Kidney (tissue), 14 donors: ENCODE measurements around the gene SLC25A46. TPM values are rescaled to one million over a fixed set of nuclear protein-coding genes. Genes with fewer than 3 reads are reported as not detected.

Experiments used
- DNase-seq, 5 donors: peaks; one replicate each; pipeline ENCODE4 v3.0.0-alpha.2; 2013 to 2020
- FAIRE-seq: peaks from 2 replicates; lab custom pipeline; 2012; peaks lifted over from hg19 to GRCh38; lab: Jason Lieb, UNC
- H3K27ac ChIP-seq, 2 donors: one replicate each; pipeline ENCODE4 v1.7.0; 2013; ENCODE audit warnings: low read depth in 2 of 2, low read length in 2 of 2, inconsistent platforms in 1 of 2
- H3K27me3 ChIP-seq: one replicate; pipeline ENCODE4 v1.7.1; 2013; ENCODE audit warnings: low read length, inconsistent platforms; ENCODE audit not compliant: control insufficient read depth, insufficient read depth
- H3K36me3 ChIP-seq, 3 donors: one replicate each; pipeline versions ENCODE4 v1.7.0 to v1.7.1; 2013; ENCODE audit warnings: low read length in 3 of 3, control low read depth in 1 of 3, inconsistent platforms in 1 of 3; ENCODE audit not compliant: insufficient read depth in 3 of 3, control insufficient read depth in 2 of 3
- H3K4me1 ChIP-seq, 3 donors: one replicate each; pipeline versions ENCODE4 v1.7.0 to v1.7.1; 2013; ENCODE audit warnings: low read length in 3 of 3, inconsistent platforms in 1 of 3, low read depth in 1 of 3; ENCODE audit not compliant: control insufficient read depth in 2 of 3, insufficient read depth in 2 of 3
- H3K4me3 ChIP-seq, 3 donors: one replicate each; pipeline versions ENCODE4 v1.7.0 to v1.8.1; 2013; ENCODE audit warnings: low read length in 3 of 3, control low read depth in 1 of 3, inconsistent platforms in 1 of 3
- H3K9ac ChIP-seq, 3 donors: one replicate each; pipeline versions ENCODE4 v1.7.0 to v1.7.1; 2013; ENCODE audit warnings: low read length in 3 of 3, control low read depth in 1 of 3, inconsistent platforms in 1 of 3
- H3K9me3 ChIP-seq, 3 donors: one replicate each; pipeline versions ENCODE4 v1.7.0 to v1.7.1; 2013; ENCODE audit warnings: low read length in 3 of 3, control low read depth in 1 of 3, inconsistent platforms in 1 of 3; ENCODE audit not compliant: control insufficient read depth in 2 of 3, insufficient read depth in 1 of 3
- CTCF ChIP-seq: IDR thresholded peaks from 3 replicates; pipeline ENCODE4 v1.5.1; 2012; ENCODE audit warnings: mild to moderate bottlenecking, moderate library complexity, borderline replicate concordance; ENCODE audit not compliant: insufficient read depth; ENCODE audit errors: extremely low read depth
- intact Hi-C: fragments of 100-400 bp; cut with DNase I; formaldehyde crosslinking; loops from one replicate; pipeline ENCODE4 v1.11.1; 2022
- polyA plus RNA-seq: library from polyadenylated mRNA; stranded (reverse); fragments of 350-450 nt; fragmentation: Illumina TruSeq; extraction: RNeasy Lipid Tissue Mini Kit (QIAGEN cat#74804); gene quantifications from one replicate; pipeline ENCODE4 v1.2.3, GENCODE V29; 2014; ENCODE audit warnings: low read depth, low replicate concordance; ENCODE audit not compliant: insufficient read depth
- total RNA-seq: library from RNA; stranded (reverse); fragmentation: NEBNext Ultra II Directional; extraction: Animal tissue kit (Norgen Biotek cat#: 25700); gene quantifications from one replicate; pipeline ENCODE4 v1.2.1, GENCODE V29; 2021
- donor health status: control.
- donor health status: control.
- donor health status: control.
- donor health status: control.
- donor health status: control.
- donor health status: DM: yes; HTN: yes; CAD: no.
- donor health status: Normal renal cell carcinoma (clear cell type).

Gene SLC25A46
- total and polyA plus RNA-seq, 2 donors from 2014 or later, result 20.3 to 39.4 TPM

DNA sequence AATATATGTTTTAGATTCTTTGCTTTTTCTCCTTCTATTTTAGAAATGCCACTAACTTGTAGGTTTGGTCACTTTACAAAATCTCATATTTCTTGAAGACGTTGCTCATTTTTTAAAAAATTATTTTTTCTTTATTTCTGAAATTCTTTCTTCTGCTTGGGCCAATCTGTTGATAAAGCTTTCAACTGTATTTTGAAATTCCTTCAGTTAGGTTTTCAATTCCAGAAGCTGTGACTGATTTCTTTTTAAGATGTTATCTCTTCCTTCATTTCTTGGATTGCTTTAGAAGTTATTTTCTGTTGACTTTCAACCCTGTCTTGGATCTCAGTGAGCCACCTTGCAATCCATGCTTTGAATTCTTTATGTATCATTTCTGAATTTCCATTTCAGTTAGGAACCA is 64.2 kb downstream of the SLC25A46 start:
- no peaks in the 10 kb centered on the region for H3K36me3 ChIP-seq

DNA sequence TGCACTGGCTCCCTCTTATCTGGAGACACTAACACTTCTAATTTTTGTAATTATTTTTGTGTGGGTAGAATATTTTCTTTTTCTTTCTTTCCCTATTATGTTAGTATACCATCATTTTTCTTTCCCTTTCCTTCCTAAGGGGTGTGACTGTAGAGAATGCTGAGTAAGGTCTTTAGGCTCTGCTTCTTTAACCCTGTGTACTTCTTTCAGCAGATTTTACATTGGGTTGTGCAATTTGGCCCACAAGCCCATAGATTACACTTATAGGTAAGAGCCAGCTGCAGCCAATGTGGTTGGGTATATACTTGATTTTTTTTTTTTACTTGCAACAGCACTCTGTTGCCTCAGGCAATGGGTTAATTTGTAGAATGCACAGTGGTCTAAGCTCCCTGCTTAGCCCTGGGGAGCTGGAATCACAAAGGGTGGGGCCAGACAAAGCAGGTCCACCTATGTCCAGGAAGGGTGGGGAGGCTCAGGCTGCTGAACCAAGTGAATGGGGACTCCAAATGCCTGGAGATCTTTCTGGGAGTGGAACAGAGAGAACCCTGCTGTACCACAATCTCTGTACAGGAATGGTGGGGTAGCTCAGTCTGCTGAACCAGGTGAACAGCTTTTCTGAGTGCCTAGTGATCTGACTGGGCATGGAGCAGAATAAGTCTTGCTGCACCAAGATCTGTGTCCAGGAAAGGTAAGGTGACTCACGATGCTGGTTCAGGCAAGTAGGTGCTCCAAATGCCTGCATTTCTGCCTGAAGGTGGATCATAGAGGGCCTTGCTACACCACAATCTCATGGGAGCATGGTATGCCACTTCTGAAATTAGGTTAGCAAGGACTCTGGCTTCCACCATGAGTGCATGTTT is 64.9 kb downstream of the SLC25A46 start:
- FAIRE-seq, result no peak
- no peak overlapping the region for H3K4me3 ChIP-seq
- H3K4me1 ChIP-seq, result no peaks in the 10 kb centered on the region
- no peak for TF ChIP-seq CTCF
- H3K9me3 ChIP-seq, result no peaks in the 10 kb centered on the region
- no peak for DNase-seq
- H3K9ac ChIP-seq, result no peak overlapping the region
- no peaks in the 10 kb centered on the region for H3K27me3 ChIP-seq
- intact Hi-C loops, result no loop called here
- H3K36me3 ChIP-seq, result no peaks in the 10 kb centered on the region
- no peak overlapping the region for H3K27ac ChIP-seq

More for the DNA sequence above, 64.2 kb downstream of the SLC25A46 start:
- Histone ChIP-seq H3K9me3 (no peaks in the 10 kb centered on the region), H3K4me1 (no peaks in the 10 kb centered on the region), H3K4me3 (no peak overlapping the region), H3K27me3 (no peaks in the 10 kb centered on the region), H3K27ac (no peak overlapping the region), H3K9ac (no peak overlapping the region)
- intact Hi-C loops, result no loop called here
- no peak for DNase-seq
- TF ChIP-seq CTCF, result no peak
- FAIRE-seq, result no peak

DNA sequence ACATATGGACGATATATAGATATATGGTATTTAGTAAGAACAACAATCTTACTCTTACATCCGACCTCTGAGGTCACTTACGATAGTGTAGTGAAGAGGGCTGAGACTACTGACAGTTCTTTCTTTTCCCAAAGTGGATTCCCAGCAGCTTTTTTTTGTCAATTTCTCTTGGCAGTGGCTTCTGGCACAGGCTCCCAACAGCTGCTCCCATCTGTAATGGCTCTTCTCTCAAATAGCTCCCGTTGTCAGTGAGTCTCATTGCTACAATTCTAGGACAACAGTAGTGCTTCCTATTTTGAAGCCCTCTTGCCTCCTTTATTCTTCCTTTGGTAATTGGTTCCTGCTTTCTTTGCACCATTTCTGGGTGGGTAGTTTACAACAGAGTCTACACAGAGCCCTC is 68.4 kb downstream of the SLC25A46 start:
- H3K36me3 ChIP-seq, result no peaks in the 10 kb centered on the region
- no peaks in the 10 kb centered on the region for H3K27me3 ChIP-seq
- no peak overlapping the region for H3K4me3 ChIP-seq
- peaks cover 0 to 4% (median 0%) of the 10 kb centered on the region in 3 donors for H3K9me3 ChIP-seq
- DNase-seq (peak in 4 of 5 donors; percentile 13 to 70 (median 53)), FAIRE-seq (no peak)
- H3K4me1 ChIP-seq, result no peaks in the 10 kb centered on the region
- H3K9ac ChIP-seq, result no peak overlapping the region
- TF ChIP-seq CTCF, result no peak
- no peak overlapping the region for H3K27ac ChIP-seq
- intact Hi-C loops, result no loop called here
